SK-N-SH (cell line): ENCODE data around the gene GRK5. TPM values are rescaled to one million over a fixed set of nuclear protein-coding genes. Genes with fewer than 3 reads are reported as not detected.

Experiments used
- CTCF ChIA-PET: fragments of 300-600, 350-600 bp; formaldehyde crosslinking; extraction: SDS; loops from one replicate; lab custom pipeline; 2021; lab: Yijun Ruan, JAX
- POLR2A ChIA-PET: fragments of 350-600 bp; sonication (Branson Sonifier 250); formaldehyde crosslinking; extraction: SDS; loops from one replicate; lab custom pipeline; 2020; ENCODE audit warnings: antibody characterized with exemption, inconsistent platforms; lab: Yijun Ruan, JAX
- DNase-seq: peaks from one replicate; pipeline ENCODE4 v3.0.0; 2012
- H2AFZ ChIP-seq: fragments of 200-600 bp; sonication (generic); 2 replicates; pipeline ENCODE4 v1.8.1; 2016; ENCODE audit warnings: antibody characterized with exemption, mild to moderate bottlenecking, low read depth
- H3F3A ChIP-seq: fragments of 200-600 bp; sonication (generic); replicated peaks from 2 replicates; pipeline ENCODE3; 2016; ENCODE audit warnings: antibody characterized with exemption, mild to moderate bottlenecking; ENCODE audit not compliant: insufficient read depth
- H3K27ac ChIP-seq, 2 experiments: fragments of 200-500 bp in 1 of 2; fragments of 200-600 bp in 1 of 2; sonication (Bioruptor generic) in 1 of 2; sonication (generic), shearing (Covaris generic) in 1 of 2; 2 replicates each; pipeline versions ENCODE4 v1.5.1 to v1.6.1; 2014 to 2016; ENCODE audit warnings: low read depth in 2 of 2, inconsistent platforms in 1 of 2, low read length in 1 of 2, mild to moderate bottlenecking in 1 of 2, mixed read lengths in 1 of 2
- H3K27me3 ChIP-seq: fragments of 200-600 bp; sonication (generic), shearing (Covaris generic); 2 replicates; pipeline ENCODE4 v1.6.1; 2016; ENCODE audit warnings: mixed run types; ENCODE audit not compliant: insufficient read depth
- H3K36me3 ChIP-seq, 2 experiments: fragments of 200-500 bp in 1 of 2; fragments of 200-600 bp in 1 of 2; sonication (Bioruptor generic) in 1 of 2; sonication (generic) in 1 of 2; replicated peaks in 1 of 2; 2 replicates each; pipeline versions ENCODE3 to v1.5.1; 2014 to 2016; ENCODE audit warnings: low read length in 1 of 2, mild to moderate bottlenecking in 1 of 2; ENCODE audit not compliant: insufficient read depth in 2 of 2, control insufficient read depth in 1 of 2
- H3K4me1 ChIP-seq, 2 experiments: fragments of 200-500 bp in 1 of 2; fragments of 200-600 bp in 1 of 2; sonication (Bioruptor generic) in 1 of 2; sonication (generic), shearing (Covaris generic) in 1 of 2; 2 replicates each; pipeline versions ENCODE4 v1.5.1 to v1.6.1; 2014 to 2016; ENCODE audit warnings: low read depth in 1 of 2, low read length in 1 of 2, mixed run types in 1 of 2; ENCODE audit not compliant: insufficient read depth in 2 of 2, control insufficient read depth in 1 of 2
- H3K4me2 ChIP-seq: fragments of 200-600 bp; sonication (generic), shearing (Covaris generic); 2 replicates; pipeline ENCODE4 v1.6.1; 2017; ENCODE audit warnings: mixed run types
- H3K4me3 ChIP-seq, 2 experiments: fragments of 200-500 bp in 1 of 2; fragments of 200-600 bp in 1 of 2; sonication (Bioruptor generic) in 1 of 2; sonication (generic), shearing (Covaris generic) in 1 of 2; 2 replicates each; pipeline versions ENCODE4 v1.5.1 to v1.8.1; 2014 to 2016; ENCODE audit warnings: low read depth in 2 of 2, inconsistent platforms in 1 of 2, low read length in 1 of 2, mild to moderate bottlenecking in 1 of 2, mixed read lengths in 1 of 2, moderate library complexity in 1 of 2
- H3K79me2 ChIP-seq: fragments of 200-600 bp; sonication (generic); 2 replicates; pipeline ENCODE4 v1.8.1; 2017; ENCODE audit warnings: mild to moderate bottlenecking; ENCODE audit not compliant: insufficient read depth
- H3K9ac ChIP-seq: fragments of 200-600 bp; sonication (generic); 2 replicates; pipeline ENCODE4 v1.6.1; 2017; ENCODE audit warnings: mixed run types
- H3K9me2 ChIP-seq: fragments of 200-600 bp; sonication (generic); 2 replicates; pipeline ENCODE4 v1.6.1; 2017; ENCODE audit warnings: mixed run types
- H3K9me3 ChIP-seq: fragments of 200-600 bp; sonication (generic); 2 replicates; pipeline ENCODE4 v1.6.1; 2017; ENCODE audit warnings: mixed run types, mild to moderate bottlenecking, moderate library complexity
- H4K20me1 ChIP-seq: fragments of 200-600 bp; sonication (generic); 2 replicates; pipeline ENCODE4 v1.6.1; 2017; ENCODE audit warnings: mild to moderate bottlenecking, mixed run types; ENCODE audit not compliant: insufficient read depth
- EP300 ChIP-seq, 2 experiments: IDR thresholded peaks; 2 replicates each; pipeline versions ENCODE4 v1.4.0 to v1.6.1; 2012; ENCODE audit warnings: borderline replicate concordance in 1 of 2, low read depth in 1 of 2, low read length in 1 of 2
- FOXJ3 ChIP-seq: sonication (generic); formaldehyde crosslinking; IDR thresholded peaks from 2 replicates; pipeline ENCODE4 v1.5.1; 2020; ENCODE audit warnings: mild to moderate bottlenecking, missing genetic modification reagents
- FOXM1 ChIP-seq: IDR thresholded peaks from 2 replicates; pipeline ENCODE4 v1.4.0; 2012; ENCODE audit warnings: low read depth, mild to moderate bottlenecking
- GABPA ChIP-seq: IDR thresholded peaks from 2 replicates; pipeline ENCODE4 v1.4.0; 2012; ENCODE audit warnings: low read depth, mild to moderate bottlenecking
- GATA2 ChIP-seq: sonication (generic); formaldehyde crosslinking; IDR thresholded peaks from 2 replicates; pipeline ENCODE4 v1.5.0; 2020; ENCODE audit warnings: mild to moderate bottlenecking, missing genetic modification reagents
- MEF2A ChIP-seq: IDR thresholded peaks from 2 replicates; pipeline ENCODE4 v1.4.0; 2012; ENCODE audit warnings: low read depth, borderline replicate concordance
- MXI1 ChIP-seq: IDR thresholded peaks from 2 replicates; pipeline ENCODE4 v1.6.1; 2012; ENCODE audit warnings: mild to moderate bottlenecking, low read depth, low read length, improper control_type of control experiment
- NFIC ChIP-seq: IDR thresholded peaks from 2 replicates; pipeline ENCODE4 v1.4.0; 2012; ENCODE audit warnings: borderline replicate concordance
- NRF1 ChIP-seq: IDR thresholded peaks from 2 replicates; pipeline ENCODE4 v1.6.1; 2012; ENCODE audit warnings: low read depth, mild to moderate bottlenecking, low read length
- PBX3 ChIP-seq: IDR thresholded peaks from 2 replicates; pipeline ENCODE4; 2012
- POLR2AphosphoS5 ChIP-seq: IDR thresholded peaks from 2 replicates; pipeline ENCODE4 v1.6.1; 2012; ENCODE audit warnings: low read depth, low read length
- RAD21 ChIP-seq: IDR thresholded peaks from 2 replicates; pipeline ENCODE4 v1.6.1; 2012; ENCODE audit warnings: mild to moderate bottlenecking, low read length
- RCOR1 ChIP-seq: fragments of 150-350 bp; IDR thresholded peaks from 2 replicates; pipeline ENCODE4 v1.6.1; 2017; ENCODE audit warnings: antibody characterized with exemption, low read length
- RFX5 ChIP-seq: IDR thresholded peaks from 2 replicates; pipeline ENCODE4 v1.6.1; 2012; ENCODE audit warnings: mild to moderate bottlenecking, improper control_type of control experiment, low read length
- RXRA ChIP-seq: IDR thresholded peaks from 2 replicates; pipeline ENCODE4 v1.4.0; 2012; ENCODE audit warnings: low read depth, mild to moderate bottlenecking, borderline replicate concordance
- SIN3A ChIP-seq: IDR thresholded peaks from 2 replicates; pipeline ENCODE4 v1.6.1; 2012; ENCODE audit warnings: low read depth, mild to moderate bottlenecking, low read length, moderate library complexity, borderline replicate concordance
- SMC3 ChIP-seq: IDR thresholded peaks from 2 replicates; pipeline ENCODE4 v1.6.1; 2012; ENCODE audit warnings: low read depth, low read length, improper control_type of control experiment
- TAF1 ChIP-seq: IDR thresholded peaks from 2 replicates; pipeline ENCODE4 v1.6.1; 2012; ENCODE audit warnings: low read depth, mild to moderate bottlenecking, low read length, moderate library complexity, borderline replicate concordance
- TCF12 ChIP-seq: IDR thresholded peaks from 2 replicates; pipeline ENCODE4 v1.4.0; 2012
- TEAD4 ChIP-seq: IDR thresholded peaks from 2 replicates; pipeline ENCODE4 v1.4.0; 2012; ENCODE audit warnings: mild to moderate bottlenecking, borderline replicate concordance; ENCODE audit not compliant: insufficient read depth
- YY1 ChIP-seq: IDR thresholded peaks from 2 replicates; pipeline ENCODE4 v1.4.0; 2012; ENCODE audit warnings: low read depth, mild to moderate bottlenecking
- WGBS: methylation state at CpG from one replicate; pipeline ENCODE4 v1.1.6; 2017; ENCODE audit warnings: low lambda C conversion rate; 5-methylcytosine and 5-hydroxymethylcytosine counted together
- polyA plus RNA-seq, 3 experiments: library from polyadenylated mRNA; depleted of rRNA; stranded (reverse); fragments of >200 nt; gene quantifications; 2 replicates each; pipeline ENCODE4 v1.2.3, GENCODE V29; 2012
- TF ChIP-seq, protein P1 (sequence below): fragments of 150-350 bp; IDR thresholded peaks from 2 replicates; pipeline ENCODE4 v1.6.1; 2017; ENCODE audit warnings: antibody characterized with exemption, low read length, low read depth, borderline replicate concordance
- TF ChIP-seq, protein P2 (sequence below): fragments of 200-600 bp; sonication (generic); IDR thresholded peaks from 2 replicates; pipeline ENCODE4 v1.6.1; 2017; ENCODE audit warnings: antibody characterized with exemption, mild to moderate bottlenecking, moderate library complexity

Gene GRK5
- polyA plus RNA-seq, 1 of the 3 experiments (the other 2 are of a cell fraction) = 12.1 TPM

- TF ChIP-seq, protein P1, sequence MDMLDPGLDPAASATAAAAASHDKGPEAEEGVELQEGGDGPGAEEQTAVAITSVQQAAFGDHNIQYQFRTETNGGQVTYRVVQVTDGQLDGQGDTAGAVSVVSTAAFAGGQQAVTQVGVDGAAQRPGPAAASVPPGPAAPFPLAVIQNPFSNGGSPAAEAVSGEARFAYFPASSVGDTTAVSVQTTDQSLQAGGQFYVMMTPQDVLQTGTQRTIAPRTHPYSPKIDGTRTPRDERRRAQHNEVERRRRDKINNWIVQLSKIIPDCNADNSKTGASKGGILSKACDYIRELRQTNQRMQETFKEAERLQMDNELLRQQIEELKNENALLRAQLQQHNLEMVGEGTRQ = no peak
- TF ChIP-seq NFIC (no peak), NRF1 (no peak), TCF12 (peak; percentile 66), SMC3 (no peak), MXI1 (peak; percentile 44; the same call in 1 of the 2 replicates), FOXJ3 (CRISPR knock-in tag) (no peak), YY1 (no peak), GABPA (no peak), GATA2 (CRISPR knock-in tag) (peak; percentile 78)
- TF ChIP-seq, all 33 proteins: peak for 7
Observed at GRCh38 chr10:119210633-119211032, 3.3 kb downstream of the GRK5 start (continued).

DNA sequence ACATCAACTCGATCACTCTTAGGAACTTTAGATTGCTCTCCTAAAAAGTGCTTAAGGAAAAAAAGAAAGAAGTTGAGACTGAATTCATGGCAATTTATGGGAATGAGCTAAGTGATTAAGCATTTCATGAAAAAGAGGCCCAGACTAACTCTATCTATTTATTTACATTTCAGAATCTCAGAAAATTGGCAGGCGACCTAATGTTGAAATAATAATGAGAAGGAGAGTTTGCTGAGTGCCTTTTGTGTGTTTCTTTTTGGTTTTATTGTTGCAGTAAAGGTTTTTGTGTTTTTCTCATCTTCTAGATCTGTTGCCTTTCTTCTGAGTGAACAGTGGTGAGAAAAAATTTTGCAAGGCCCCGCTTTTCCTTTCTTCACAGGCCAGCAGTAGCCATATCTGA, 3.8 kb downstream of the GRK5 start:
- Histone ChIP-seq H3K9ac (peak overlapping the region; percentile 74; the same call in 1 of the 2 replicates), H3K27ac (peak overlapping the region; percentile 67 to 98), H3K4me3 (0 out of 4 replicates have a peak overlapping the region, but pooled peaks of 1 of the 2 experiments have one; percentile 0), H3K4me2 (peak overlapping the region; percentile 97), H3K79me2 (peaks cover 58% of the 10 kb centered on the region), H3K27me3 (no peaks in the 10 kb centered on the region), H3K4me1 (peaks cover 29 to 51% of the 10 kb centered on the region in 2 experiments), H3K9me2 (no peaks in the 10 kb centered on the region), H4K20me1 (no peaks in the 10 kb centered on the region), H3F3A (peaks cover 30% of the 10 kb centered on the region), H3K9me3 (no peaks in the 10 kb centered on the region), H2AFZ (no peak overlapping the region; the same call in 1 of the 2 replicates), H3K36me3 (no peaks in the 10 kb centered on the region)
- DNase-seq = no peak
- TF ChIP-seq RCOR1 = no peak
- TF ChIP-seq POLR2AphosphoS5 = no peak
- no peak for TF ChIP-seq PBX3
- no peak for TF ChIP-seq FOXJ3 (CRISPR knock-in tag)
- TF ChIP-seq TEAD4 = no peak
- TF ChIP-seq NRF1 = no peak
- TF ChIP-seq NFIC = no peak
- no peak for TF ChIP-seq FOXM1
- TF ChIP-seq, protein P2, sequence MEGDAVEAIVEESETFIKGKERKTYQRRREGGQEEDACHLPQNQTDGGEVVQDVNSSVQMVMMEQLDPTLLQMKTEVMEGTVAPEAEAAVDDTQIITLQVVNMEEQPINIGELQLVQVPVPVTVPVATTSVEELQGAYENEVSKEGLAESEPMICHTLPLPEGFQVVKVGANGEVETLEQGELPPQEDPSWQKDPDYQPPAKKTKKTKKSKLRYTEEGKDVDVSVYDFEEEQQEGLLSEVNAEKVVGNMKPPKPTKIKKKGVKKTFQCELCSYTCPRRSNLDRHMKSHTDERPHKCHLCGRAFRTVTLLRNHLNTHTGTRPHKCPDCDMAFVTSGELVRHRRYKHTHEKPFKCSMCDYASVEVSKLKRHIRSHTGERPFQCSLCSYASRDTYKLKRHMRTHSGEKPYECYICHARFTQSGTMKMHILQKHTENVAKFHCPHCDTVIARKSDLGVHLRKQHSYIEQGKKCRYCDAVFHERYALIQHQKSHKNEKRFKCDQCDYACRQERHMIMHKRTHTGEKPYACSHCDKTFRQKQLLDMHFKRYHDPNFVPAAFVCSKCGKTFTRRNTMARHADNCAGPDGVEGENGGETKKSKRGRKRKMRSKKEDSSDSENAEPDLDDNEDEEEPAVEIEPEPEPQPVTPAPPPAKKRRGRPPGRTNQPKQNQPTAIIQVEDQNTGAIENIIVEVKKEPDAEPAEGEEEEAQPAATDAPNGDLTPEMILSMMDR = no peak
- TF ChIP-seq TAF1 = no peak
- no peak for TF ChIP-seq MEF2A
- TF ChIP-seq SIN3A = no peak
- no peak for TF ChIP-seq SMC3
- no peak for TF ChIP-seq GABPA
- TF ChIP-seq RXRA = no peak
- no peak for TF ChIP-seq RAD21
- no peak for TF ChIP-seq EP300 (IDR thresholded peaks at IDR 0.05; ENCODE audit: borderline replicate concordance in 1 of 2, low read depth in 1 of 2, low read length in 1 of 2)
- no peak for TF ChIP-seq TCF12
- no peak for TF ChIP-seq RFX5
- TF ChIP-seq YY1 = no peak
- CTCF ChIA-PET = interaction anchor here (3.2 to 15.4 kb wide), 4 partner anchors 12 to 234 kb away, joined by 13 to 505 read pairs (median 62); no protein-coding TSS in a partner anchor
- 71% methylated on average over 3 of the region's 3 CpGs for WGBS
- POLR2A ChIA-PET = interaction anchor here (0.9 kb wide), 1 partner anchor 42 kb away, joined by 3 read pairs; no protein-coding TSS in a partner anchor
